ENCODE results near the gene ESR2.
"Not testable (repeated sequence)": the region's sequence is repeated elsewhere in the genome, so short reads cannot be mapped to it uniquely, and the experiment has no call there.

ESR2 gene

DNA sequence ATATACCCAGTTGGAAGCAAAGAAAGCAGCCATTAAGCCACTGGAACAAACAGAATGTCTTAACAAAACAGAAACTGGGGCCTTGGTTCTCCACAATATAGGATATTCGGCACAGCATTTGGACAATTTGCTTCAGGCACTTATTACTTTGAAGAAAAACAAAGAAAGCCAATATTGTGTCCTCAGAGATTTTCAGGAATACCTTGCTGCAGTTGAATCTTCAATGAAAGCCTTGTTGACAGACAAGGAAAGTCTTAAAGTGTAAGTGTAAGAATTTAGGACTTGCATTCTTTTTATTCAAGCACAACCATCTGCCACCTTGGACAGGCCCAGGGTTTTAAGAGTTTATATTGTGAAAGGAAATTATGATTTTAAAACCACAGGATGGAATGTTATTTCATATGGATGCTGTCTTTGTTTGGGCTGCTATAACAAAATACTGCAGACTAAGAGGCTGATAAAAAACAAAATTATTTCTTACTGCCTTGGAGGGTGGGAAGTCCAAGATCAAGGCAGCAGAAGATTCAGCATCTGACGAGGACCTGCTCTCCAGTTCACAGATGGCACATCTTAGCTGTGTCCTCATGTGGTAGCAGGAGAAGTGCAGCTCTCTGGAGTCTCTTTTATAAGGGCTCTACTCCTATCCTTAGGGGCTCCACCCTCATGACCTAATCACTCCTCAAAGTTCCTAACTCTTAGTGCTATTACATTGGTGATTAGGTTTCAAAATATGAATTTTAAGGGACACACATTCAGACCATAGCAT is 244.4 kb downstream of the ESR2 start:
- Histone ChIP-seq H3K36me3 (replicated peaks; ENCODE audit: low read depth, low read length) (no peaks in the 10 kb centered on the region), H3K27ac (ENCODE audit: low read length) (no peak overlapping the region), H3K4me1 (ENCODE audit: low read length) (no peaks in the 10 kb centered on the region), H3K9me3 (ENCODE audit: insufficient read depth, low read length) (no peaks in the 10 kb centered on the region), H3K79me2 (ENCODE audit: low read length) (no peaks in the 10 kb centered on the region), H3K4me3 (ENCODE audit: low read length) (no peak overlapping the region), H3K4me2 (ENCODE audit: low read length) (no peak overlapping the region), H3K27me3 (ENCODE audit: low read depth, low read length) (no peaks in the 10 kb centered on the region), H3K9ac (ENCODE audit: low read length) (no peak overlapping the region), H2AFZ (ENCODE audit: low read depth, low read length) (no peak overlapping the region), H4K20me1 (ENCODE audit: insufficient read depth, low read length) (no peaks in the 10 kb centered on the region)
- TF ChIP-seq EZH2phosphoT487 (IDR thresholded peaks at IDR 0.05; ENCODE audit: low read depth) = no peak
- TF ChIP-seq, protein P1, sequence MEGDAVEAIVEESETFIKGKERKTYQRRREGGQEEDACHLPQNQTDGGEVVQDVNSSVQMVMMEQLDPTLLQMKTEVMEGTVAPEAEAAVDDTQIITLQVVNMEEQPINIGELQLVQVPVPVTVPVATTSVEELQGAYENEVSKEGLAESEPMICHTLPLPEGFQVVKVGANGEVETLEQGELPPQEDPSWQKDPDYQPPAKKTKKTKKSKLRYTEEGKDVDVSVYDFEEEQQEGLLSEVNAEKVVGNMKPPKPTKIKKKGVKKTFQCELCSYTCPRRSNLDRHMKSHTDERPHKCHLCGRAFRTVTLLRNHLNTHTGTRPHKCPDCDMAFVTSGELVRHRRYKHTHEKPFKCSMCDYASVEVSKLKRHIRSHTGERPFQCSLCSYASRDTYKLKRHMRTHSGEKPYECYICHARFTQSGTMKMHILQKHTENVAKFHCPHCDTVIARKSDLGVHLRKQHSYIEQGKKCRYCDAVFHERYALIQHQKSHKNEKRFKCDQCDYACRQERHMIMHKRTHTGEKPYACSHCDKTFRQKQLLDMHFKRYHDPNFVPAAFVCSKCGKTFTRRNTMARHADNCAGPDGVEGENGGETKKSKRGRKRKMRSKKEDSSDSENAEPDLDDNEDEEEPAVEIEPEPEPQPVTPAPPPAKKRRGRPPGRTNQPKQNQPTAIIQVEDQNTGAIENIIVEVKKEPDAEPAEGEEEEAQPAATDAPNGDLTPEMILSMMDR (IDR thresholded peaks at IDR 0.05; ENCODE audit: low read depth, low read length) = no peak

DNA sequence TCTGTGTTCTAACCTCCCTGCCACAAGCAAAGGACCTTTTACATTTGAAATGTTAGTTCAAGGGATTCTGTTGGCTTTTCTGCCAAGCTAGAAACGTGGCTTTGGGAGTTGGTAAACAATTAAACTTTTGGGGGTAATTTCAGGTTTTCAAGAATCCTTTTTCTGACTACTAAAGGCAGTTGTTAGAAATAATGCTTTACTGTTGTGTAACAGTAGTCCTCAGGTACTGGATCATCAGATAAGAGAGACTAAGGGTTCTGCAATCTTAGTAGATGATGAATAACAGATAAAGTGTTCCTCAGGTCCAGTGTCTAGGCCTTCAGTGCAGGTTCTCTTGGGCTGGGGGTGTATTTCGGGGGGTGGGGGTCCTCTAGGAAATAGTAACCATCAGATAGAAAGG is 249.1 kb downstream of the ESR2 start:
- Histone ChIP-seq H3K36me3 (replicated peaks; ENCODE audit: low read depth, low read length) (no peaks in the 10 kb centered on the region), H3K4me2 (ENCODE audit: low read length) (no peak overlapping the region), H3K4me3 (ENCODE audit: low read length) (no peak overlapping the region), H3K4me1 (ENCODE audit: low read length) (no peaks in the 10 kb centered on the region), H3K27me3 (ENCODE audit: low read depth, low read length) (no peaks in the 10 kb centered on the region), H3K79me2 (ENCODE audit: low read length) (no peaks in the 10 kb centered on the region), H3K27ac (ENCODE audit: low read length) (no peak overlapping the region), H4K20me1 (ENCODE audit: insufficient read depth, low read length) (no peaks in the 10 kb centered on the region), H3K9ac (ENCODE audit: low read length) (no peak overlapping the region), H2AFZ (ENCODE audit: low read depth, low read length) (no peak overlapping the region), H3K9me3 (ENCODE audit: insufficient read depth, low read length) (no peaks in the 10 kb centered on the region)
- TF ChIP-seq, protein P1 (IDR thresholded peaks at IDR 0.05; ENCODE audit: low read depth, low read length) = no peak
- no peak for TF ChIP-seq EZH2phosphoT487 (IDR thresholded peaks at IDR 0.05; ENCODE audit: low read depth)

DNA sequence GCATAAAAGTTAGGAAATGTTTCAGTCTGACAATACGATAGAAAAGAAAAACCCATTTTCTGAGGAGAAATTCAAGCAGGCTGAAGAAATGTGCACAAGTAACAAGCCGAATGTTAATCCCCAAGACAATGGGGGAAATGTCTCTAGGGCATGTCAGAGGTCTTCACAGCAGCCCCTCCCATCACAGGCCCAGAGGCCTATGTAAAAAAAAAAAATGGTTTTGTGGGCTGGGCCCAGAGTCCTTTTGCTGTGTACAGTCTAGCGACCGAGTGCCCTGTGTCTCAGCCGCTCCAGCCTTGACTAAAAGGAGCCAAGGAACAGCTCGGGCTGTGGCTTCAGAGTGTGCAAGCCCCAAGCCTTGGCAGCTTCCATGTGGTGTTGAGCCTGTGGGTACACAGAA is 250.9 kb downstream of the ESR2 start:
- not testable (repeated sequence) for H3K4me2 ChIP-seq (ENCODE audit: low read length); H3K27me3 ChIP-seq (ENCODE audit: low read depth, low read length); H3K9ac ChIP-seq (ENCODE audit: low read length); H3K9me3 ChIP-seq (ENCODE audit: insufficient read depth, low read length); H3K4me1 ChIP-seq (ENCODE audit: low read length); H3K36me3 ChIP-seq (replicated peaks; ENCODE audit: low read depth, low read length); H3K79me2 ChIP-seq (ENCODE audit: low read length); H4K20me1 ChIP-seq (ENCODE audit: insufficient read depth, low read length); H3K4me3 ChIP-seq (ENCODE audit: low read length); H2AFZ ChIP-seq (ENCODE audit: low read depth, low read length); H3K27ac ChIP-seq (ENCODE audit: low read length)

DNA sequence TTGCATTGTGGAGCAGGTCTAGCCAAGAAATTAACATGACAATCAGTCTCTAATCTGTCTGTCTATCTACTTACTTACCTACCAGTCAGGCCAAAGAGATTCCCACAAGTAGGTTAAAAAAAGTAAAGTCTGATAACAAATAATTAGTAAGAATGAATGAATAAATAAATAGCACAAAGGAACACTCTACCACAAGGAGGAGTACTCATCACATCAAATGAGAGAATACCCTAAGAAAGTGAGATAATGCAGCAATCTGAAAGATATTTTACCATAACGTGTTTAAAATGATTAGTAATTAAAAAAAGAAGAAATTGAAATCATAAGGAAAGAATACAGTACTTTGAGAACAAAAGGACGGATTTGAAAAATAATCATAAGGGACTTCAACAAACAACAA is 254.1 kb downstream of the ESR2 start:
- no peak overlapping the region for H3K9ac ChIP-seq (ENCODE audit: low read length)
- no peaks in the 10 kb centered on the region for H3K27me3 ChIP-seq (ENCODE audit: low read depth, low read length)
- H3K4me3 ChIP-seq (ENCODE audit: low read length) = no peak overlapping the region
- no peaks in the 10 kb centered on the region for H3K36me3 ChIP-seq (replicated peaks; ENCODE audit: low read depth, low read length)
- H3K9me3 ChIP-seq (ENCODE audit: insufficient read depth, low read length) = no peaks in the 10 kb centered on the region
- H4K20me1 ChIP-seq (ENCODE audit: insufficient read depth, low read length) = no peaks in the 10 kb centered on the region
- H3K4me1 ChIP-seq (ENCODE audit: low read length) = no peaks in the 10 kb centered on the region
- no peak overlapping the region for H3K27ac ChIP-seq (ENCODE audit: low read length)
- no peaks in the 10 kb centered on the region for H3K79me2 ChIP-seq (ENCODE audit: low read length)
- no peak overlapping the region for H2AFZ ChIP-seq (ENCODE audit: low read depth, low read length)
- no peak overlapping the region for H3K4me2 ChIP-seq (ENCODE audit: low read length)
- no peak for TF ChIP-seq EZH2phosphoT487 (IDR thresholded peaks at IDR 0.05; ENCODE audit: low read depth)
- TF ChIP-seq, protein P1 (IDR thresholded peaks at IDR 0.05; ENCODE audit: low read depth, low read length) = no peak

All from OCI-LY3 (cell line).